Ovary (tissue), 3 donors: ENCODE data around the gene MBNL1.

ENCODE experiments used
- CTCF ChIP-seq, 3 donors: fragments of 450-650 bp in 2 of 3; fragments of 200-600 bp in 1 of 3; IDR thresholded peaks; one replicate each; pipeline versions ENCODE4 v1.5.1 to v1.8.0; 2016 to 2022; ENCODE audit warnings: antibody characterized with exemption in 3 of 3, mild to moderate bottlenecking in 1 of 3
- EP300 ChIP-seq: sonication (generic); formaldehyde crosslinking; IDR thresholded peaks from one replicate; pipeline ENCODE4 v1.6.1; 2017; ENCODE audit warnings: antibody characterized with exemption
- POLR2A ChIP-seq: fragments of 450-650 bp; IDR thresholded peaks from one replicate; pipeline ENCODE4 v1.6.1; 2017; ENCODE audit warnings: antibody characterized with exemption, mild to moderate bottlenecking, moderate library complexity
- donor health status: DM: no; HTN: no; CAD: no.

- no peak for TF ChIP-seq CTCF (IDR thresholded peaks at IDR 0.05)
- no peak for TF ChIP-seq POLR2A
- TF ChIP-seq EP300: no peak
Measured at GRCh38 chr3:152270937-152271336, 2.2 kb downstream of the MBNL1 start.
